Keratinocyte (primary cell): ENCODE measurements around the gene UMODL1. TPM values are rescaled to one million over a fixed set of nuclear protein-coding genes. Genes with fewer than 3 reads are reported as not detected.

Experiments
- DNase-seq: peaks from one replicate; pipeline ENCODE4 v3.0.0-alpha.2; 2011; ENCODE audit warnings: low read depth, missing footprints, low spot score
- FAIRE-seq: peaks from 2 replicates; lab custom pipeline; 2011; peaks lifted over from hg19 to GRCh38; lab: Jason Lieb, UNC
- H2AFZ ChIP-seq: 2 replicates; pipeline ENCODE4 v1.6.0; 2012; ENCODE audit warnings: low read length, control low read depth, inconsistent platforms; ENCODE audit not compliant: control insufficient read depth
- H3K27ac ChIP-seq: 2 replicates; pipeline ENCODE4 v1.5.1; 2011; ENCODE audit warnings: low read length; ENCODE audit not compliant: control insufficient read depth, insufficient read depth
- H3K27me3 ChIP-seq: 3 replicates; pipeline ENCODE4 v1.6.0; 2011; ENCODE audit warnings: low read length; ENCODE audit not compliant: control insufficient read depth, insufficient read depth; ENCODE audit errors: extremely low read depth
- H3K36me3 ChIP-seq, 2 experiments: 2 replicates in 1 of 2; 3 replicates in 1 of 2; pipeline ENCODE4 v1.5.1; 2011; ENCODE audit warnings: low read length in 2 of 2, mild to moderate bottlenecking in 1 of 2; ENCODE audit not compliant: control insufficient read depth in 2 of 2, insufficient read depth in 2 of 2; ENCODE audit errors: extremely low read depth in 1 of 2
- H3K4me1 ChIP-seq: 3 replicates; pipeline ENCODE4 v1.5.1; 2011; ENCODE audit warnings: low read length; ENCODE audit not compliant: control insufficient read depth, insufficient read depth; ENCODE audit errors: extremely low read depth
- H3K4me2 ChIP-seq: 3 replicates; pipeline ENCODE4 v1.6.0; 2011; ENCODE audit warnings: low read depth, low read length; ENCODE audit not compliant: control insufficient read depth, insufficient read depth; ENCODE audit errors: extremely low read depth
- H3K4me3 ChIP-seq, 3 experiments: fragments of 200-600 bp in 1 of 3; sonication (generic) in 1 of 3; 2 replicates in 2 of 3; 3 replicates in 1 of 3; pipeline ENCODE4 v1.5.1; 2011 to 2016; ENCODE audit warnings: low read length in 3 of 3, mild to moderate bottlenecking in 3 of 3, control low read depth in 2 of 3, inconsistent platforms in 1 of 3, low read depth in 1 of 3, mixed read lengths in 1 of 3, mixed run types in 1 of 3, moderate library complexity in 1 of 3; ENCODE audit not compliant: control insufficient read depth in 2 of 3, insufficient read depth in 2 of 3; ENCODE audit errors: extremely low read depth in 1 of 3
- H3K79me2 ChIP-seq: 2 replicates; pipeline ENCODE4 v1.6.0; 2012; ENCODE audit warnings: low read length; ENCODE audit not compliant: control insufficient read depth, insufficient read depth
- H3K9ac ChIP-seq: 3 replicates; pipeline ENCODE4 v1.6.0; 2011; ENCODE audit warnings: low read length; ENCODE audit not compliant: control insufficient read depth, insufficient read depth; ENCODE audit errors: extremely low read depth
- H3K9me1 ChIP-seq: 3 replicates; pipeline ENCODE4 v1.6.0; 2011; ENCODE audit warnings: low read length; ENCODE audit not compliant: control insufficient read depth, insufficient read depth; ENCODE audit errors: extremely low read depth
- H3K9me3 ChIP-seq: 2 replicates; pipeline ENCODE4 v1.5.1; 2012; ENCODE audit warnings: low read depth, low read length; ENCODE audit not compliant: control insufficient read depth
- H4K20me1 ChIP-seq: 3 replicates; pipeline ENCODE4 v1.6.0; 2011; ENCODE audit warnings: low read length; ENCODE audit not compliant: control insufficient read depth, insufficient read depth; ENCODE audit errors: extremely low read depth
- EZH2 ChIP-seq: IDR thresholded peaks from one replicate; pipeline ENCODE4 v1.6.1; 2012; ENCODE audit warnings: inconsistent platforms, mild to moderate bottlenecking, low read length, moderate library complexity
- dilution Hi-C: fragments of 300-500 bp; cut with MboI; formaldehyde crosslinking; loops from one replicate; pipeline ENCODE4 v1.7.0; 2020; ENCODE audit warnings: low sequenced_read_pairs; ENCODE audit not compliant: extremely low pct_ligation_motif_present
- polyA plus RNA-seq, 5 experiments: library from polyadenylated mRNA; depleted of rRNA in 3 of 5; stranded (reverse) in 3 of 5; stranded (forward) in 1 of 5; unstranded in 1 of 5; fragments of >200 nt; gene quantifications; 1 replicate in 1 of 5; 2 replicates in 3 of 5; 3 replicates in 1 of 5; pipeline versions ENCODE4 v1.2.1 to v1.2.3, GENCODE V29; 2011 to 2012; ENCODE audit warnings: missing spikeins in 2 of 5, low read depth in 1 of 5, low replicate concordance in 1 of 5
- TF ChIP-seq, protein P1 (sequence below), 3 experiments: IDR thresholded peaks in 1 of 3; conservative IDR thresholded peaks in 1 of 3; optimal IDR thresholded peaks in 1 of 3; 2 replicates in 2 of 3; 3 replicates in 1 of 3; pipeline versions ENCODE3 to v1.5.1; 2011; ENCODE audit warnings: low read length in 3 of 3, mild to moderate bottlenecking in 3 of 3, moderate library complexity in 2 of 3, control low read depth in 1 of 3, inconsistent platforms in 1 of 3; ENCODE audit not compliant: insufficient read depth in 2 of 3; ENCODE audit errors: extremely low read depth in 1 of 3

UMODL1 gene
- polyA plus RNA-seq, 1 donor (not counting 4 experiments of a cell fraction or from before 2014, with no cell fraction given): 0.03 TPM

DNA sequence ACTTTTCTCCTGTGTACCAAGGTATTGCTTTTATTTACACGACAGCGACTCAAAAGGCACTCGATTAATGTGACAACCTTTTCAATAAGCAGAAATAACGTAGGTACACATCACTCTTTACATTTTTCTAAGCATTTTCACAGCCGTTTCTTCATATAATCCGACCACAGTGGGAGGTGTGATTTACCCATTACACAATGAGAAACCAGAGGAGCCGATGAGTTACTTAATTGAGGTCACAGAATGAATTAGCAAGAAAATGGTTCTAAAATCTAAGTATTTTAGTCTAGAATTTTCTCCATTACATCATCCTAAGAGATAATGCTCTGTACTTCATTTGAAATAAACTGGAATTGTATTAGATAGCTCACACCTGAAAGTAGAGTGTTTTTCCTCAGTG is 71.5 kb downstream of the UMODL1 start:
- H3K4me3 ChIP-seq: no peak overlapping the region
- dilution Hi-C loops: no loop called here
- H3K36me3 ChIP-seq: no peaks in the 10 kb centered on the region
- FAIRE-seq: no peak
- H3K27me3 ChIP-seq: peaks cover 5% of the 10 kb centered on the region
- no peak overlapping the region for H2AFZ ChIP-seq
- no peak overlapping the region for H3K9ac ChIP-seq
- H3K4me1 ChIP-seq: no peaks in the 10 kb centered on the region
- DNase-seq: no peak
- no peak overlapping the region for H3K4me2 ChIP-seq
- H3K27ac ChIP-seq: no peak overlapping the region
- H3K9me3 ChIP-seq: no peaks in the 10 kb centered on the region
- H3K79me2 ChIP-seq: no peaks in the 10 kb centered on the region
- no peaks in the 10 kb centered on the region for H3K9me1 ChIP-seq
- H4K20me1 ChIP-seq: no peaks in the 10 kb centered on the region
- no peak for TF ChIP-seq EZH2
- TF ChIP-seq, protein P1, sequence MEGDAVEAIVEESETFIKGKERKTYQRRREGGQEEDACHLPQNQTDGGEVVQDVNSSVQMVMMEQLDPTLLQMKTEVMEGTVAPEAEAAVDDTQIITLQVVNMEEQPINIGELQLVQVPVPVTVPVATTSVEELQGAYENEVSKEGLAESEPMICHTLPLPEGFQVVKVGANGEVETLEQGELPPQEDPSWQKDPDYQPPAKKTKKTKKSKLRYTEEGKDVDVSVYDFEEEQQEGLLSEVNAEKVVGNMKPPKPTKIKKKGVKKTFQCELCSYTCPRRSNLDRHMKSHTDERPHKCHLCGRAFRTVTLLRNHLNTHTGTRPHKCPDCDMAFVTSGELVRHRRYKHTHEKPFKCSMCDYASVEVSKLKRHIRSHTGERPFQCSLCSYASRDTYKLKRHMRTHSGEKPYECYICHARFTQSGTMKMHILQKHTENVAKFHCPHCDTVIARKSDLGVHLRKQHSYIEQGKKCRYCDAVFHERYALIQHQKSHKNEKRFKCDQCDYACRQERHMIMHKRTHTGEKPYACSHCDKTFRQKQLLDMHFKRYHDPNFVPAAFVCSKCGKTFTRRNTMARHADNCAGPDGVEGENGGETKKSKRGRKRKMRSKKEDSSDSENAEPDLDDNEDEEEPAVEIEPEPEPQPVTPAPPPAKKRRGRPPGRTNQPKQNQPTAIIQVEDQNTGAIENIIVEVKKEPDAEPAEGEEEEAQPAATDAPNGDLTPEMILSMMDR (optimal IDR thresholded peaks at IDR 0.05 in 1 of 3, IDR thresholded peaks at IDR 0.05 in 1 of 3, conservative IDR thresholded peaks at IDR 0.05 in 1 of 3; ENCODE audit: extremely low read depth in 1 of 3, insufficient read depth in 2 of 3, low read length in 3 of 3): no peak

DNA sequence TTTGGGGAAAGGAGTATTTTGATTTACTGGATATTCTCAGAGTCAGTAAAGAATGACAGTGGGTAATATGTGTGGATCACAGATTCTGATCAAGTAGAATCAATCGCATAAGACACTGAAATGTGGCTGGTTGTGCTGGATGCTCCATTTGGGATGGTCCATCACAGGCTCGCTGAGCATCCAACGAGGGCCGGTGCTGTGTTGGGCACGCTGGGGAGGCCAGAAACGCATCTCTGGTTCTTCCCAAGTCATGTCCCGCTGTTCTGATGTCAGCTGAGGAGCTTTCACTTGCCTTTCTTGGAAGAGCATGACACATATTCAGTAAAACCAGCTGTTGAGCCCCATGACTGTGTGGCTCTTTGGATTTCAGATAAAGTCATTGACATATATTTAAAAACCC is 72.0 kb downstream of the UMODL1 start:
- Histone ChIP-seq H3K4me1 (no peaks in the 10 kb centered on the region), H3K27ac (no peak overlapping the region), H3K9me1 (no peaks in the 10 kb centered on the region), H4K20me1 (no peaks in the 10 kb centered on the region), H3K79me2 (no peaks in the 10 kb centered on the region), H3K27me3 (peaks cover 5% of the 10 kb centered on the region), H2AFZ (no peak overlapping the region), H3K9me3 (no peaks in the 10 kb centered on the region), H3K4me2 (no peak overlapping the region), H3K9ac (no peak overlapping the region), H3K36me3 (no peaks in the 10 kb centered on the region), H3K4me3 (no peak overlapping the region)
- no peak for FAIRE-seq
- no peak for TF ChIP-seq EZH2
- TF ChIP-seq, protein P1 (optimal IDR thresholded peaks at IDR 0.05 in 1 of 3, IDR thresholded peaks at IDR 0.05 in 1 of 3, conservative IDR thresholded peaks at IDR 0.05 in 1 of 3; ENCODE audit: extremely low read depth in 1 of 3, insufficient read depth in 2 of 3, low read length in 3 of 3): no peak
- dilution Hi-C loops: no loop called here
- no peak for DNase-seq
